ENCODE data around the gene FCN3.

DNA sequence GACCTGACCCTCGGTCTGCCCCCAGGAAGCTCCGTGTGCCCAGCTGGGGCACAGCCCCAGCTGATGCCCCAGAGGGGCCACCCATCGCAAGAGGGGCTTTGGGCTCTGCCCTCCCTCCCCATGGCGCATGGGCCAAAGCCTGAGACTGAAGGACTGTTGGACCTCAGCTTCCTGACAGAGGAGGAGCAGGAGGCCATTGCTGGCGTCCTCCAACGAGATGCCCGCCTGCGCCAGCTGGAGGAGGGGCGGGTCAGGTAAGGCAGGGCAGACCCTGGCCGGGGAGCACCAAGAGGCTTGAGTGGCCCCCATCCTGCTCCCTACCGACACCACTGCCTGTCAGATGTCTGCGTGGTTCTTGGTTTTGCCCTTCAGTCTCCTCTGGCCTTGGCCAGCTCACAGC lies 29.4 kb downstream of the FCN3 start:
- TF ChIP-seq POLR2A (IDR thresholded peaks at IDR 0.05; ENCODE audit: low read depth, low read length) (no peak), POLR2AphosphoS5 (IDR thresholded peaks at IDR 0.05; ENCODE audit: low read depth, low read length) (no peak), TAF1 (IDR thresholded peaks at IDR 0.05; ENCODE audit: low read depth, low read length) (no peak), SPI1 (IDR thresholded peaks at IDR 0.05; ENCODE audit: low read depth, low read length) (no peak), POU2F2 (IDR thresholded peaks at IDR 0.05; ENCODE audit: low read depth, low read length) (no peak), PAX5 (IDR thresholded peaks at IDR 0.05; ENCODE audit: insufficient read depth, low read length, severe bottlenecking) (no peak)
